Activated CD4-positive, alpha-beta T cell treated with anti-CD3 and anti-CD28 coated beads, Interleukin-2, amount 10 ng/mL, durations not matched to agents 7 days and 5 days (primary cell): ENCODE results near the gene SLC4A2. TPM values are rescaled to one million over a fixed set of nuclear protein-coding genes. Genes with fewer than 3 reads are reported as not detected.
A peak's percentile ranks its signal among the peaks of the same experiment; 100 is the strongest.

Experiments used
- CTCF ChIA-PET: fragments of 350-600 bp; sonication (Branson Sonifier 250); formaldehyde crosslinking; loops from one replicate; lab custom pipeline; 2021; ENCODE audit warnings: antibody characterized with exemption; lab: Charles Lee
- POLR2A ChIA-PET: fragments of 350-600 bp; sonication (Branson Sonifier 250); formaldehyde crosslinking; loops from one replicate; lab custom pipeline; 2021; ENCODE audit warnings: antibody characterized with exemption; lab: Charles Lee
- DNase-seq: peaks from one replicate; pipeline ENCODE4 v3.0.0-alpha.2; 2020
- H3K27ac Mint-ChIP-seq: one replicate; pipeline ENCODE4 v1.8.0; 2021; ENCODE audit warnings: mild to moderate bottlenecking, moderate library complexity, mixed read lengths
- H3K27me3 Mint-ChIP-seq: one replicate; pipeline ENCODE4 v1.8.0; 2021; ENCODE audit warnings: mixed read lengths
- H3K36me3 Mint-ChIP-seq: one replicate; pipeline ENCODE4 v1.8.0; 2021; ENCODE audit warnings: low read depth, mixed read lengths
- H3K4me1 Mint-ChIP-seq: one replicate; pipeline ENCODE4 v1.8.0; 2021; ENCODE audit warnings: mixed read lengths
- H3K4me3 Mint-ChIP-seq: one replicate; pipeline ENCODE4 v1.8.0; 2021; ENCODE audit warnings: mild to moderate bottlenecking, moderate library complexity, mixed read lengths
- H3K9me3 Mint-ChIP-seq: one replicate; pipeline ENCODE4 v1.8.0; 2021; ENCODE audit warnings: mixed read lengths
- total RNA-seq, 2 experiments: library from RNA; stranded (reverse); gene quantifications; one replicate each; pipeline ENCODE4 v1.2.3, GENCODE V29; 2021

SLC4A2 gene
- total RNA-seq, 2 experiments from 2014 or later: 106 to 114 TPM

GRCh38 chr7:151095828-151096475 lies 36.6 kb downstream of the SLC4A2 start:
- H3K4me1 Mint-ChIP-seq: no peaks in the 10 kb centered on the region
- no peak for DNase-seq
- no peaks in the 10 kb centered on the region for H3K36me3 Mint-ChIP-seq
- H3K27ac Mint-ChIP-seq: peak overlapping the region; percentile 22
- no peaks in the 10 kb centered on the region for H3K9me3 Mint-ChIP-seq
- no peak overlapping the region for H3K4me3 Mint-ChIP-seq
- ChIA-PET POLR2A (no interaction called here), CTCF (no interaction called here)
- H3K27me3 Mint-ChIP-seq: no peaks in the 10 kb centered on the region

GRCh38 chr7:151099486-151100211 lies 40.3 kb downstream of the SLC4A2 start:
- POLR2A ChIA-PET: no interaction called here
- no peak for DNase-seq
- H3K27ac Mint-ChIP-seq: no peak overlapping the region
- H3K4me1 Mint-ChIP-seq: no peaks in the 10 kb centered on the region
- no peak overlapping the region for H3K4me3 Mint-ChIP-seq
- no peaks in the 10 kb centered on the region for H3K27me3 Mint-ChIP-seq
- CTCF ChIA-PET: no interaction called here
- H3K9me3 Mint-ChIP-seq: no peaks in the 10 kb centered on the region
- no peaks in the 10 kb centered on the region for H3K36me3 Mint-ChIP-seq

GRCh38 chr7:151100921-151101320 lies 41.5 kb downstream of the SLC4A2 start:
- Mint-ChIP-seq H3K4me3 (no peak overlapping the region), H3K9me3 (no peaks in the 10 kb centered on the region), H3K27me3 (no peaks in the 10 kb centered on the region), H3K27ac (no peak overlapping the region), H3K36me3 (no peaks in the 10 kb centered on the region), H3K4me1 (no peaks in the 10 kb centered on the region)
- DNase-seq: no peak
- CTCF ChIA-PET: no interaction called here
- POLR2A ChIA-PET: no interaction called here

GRCh38 chr7:151101621-151102396 lies 42.4 kb downstream of the SLC4A2 start:
- Mint-ChIP-seq H3K4me3 (no peak overlapping the region), H3K4me1 (no peaks in the 10 kb centered on the region)

DNA sequence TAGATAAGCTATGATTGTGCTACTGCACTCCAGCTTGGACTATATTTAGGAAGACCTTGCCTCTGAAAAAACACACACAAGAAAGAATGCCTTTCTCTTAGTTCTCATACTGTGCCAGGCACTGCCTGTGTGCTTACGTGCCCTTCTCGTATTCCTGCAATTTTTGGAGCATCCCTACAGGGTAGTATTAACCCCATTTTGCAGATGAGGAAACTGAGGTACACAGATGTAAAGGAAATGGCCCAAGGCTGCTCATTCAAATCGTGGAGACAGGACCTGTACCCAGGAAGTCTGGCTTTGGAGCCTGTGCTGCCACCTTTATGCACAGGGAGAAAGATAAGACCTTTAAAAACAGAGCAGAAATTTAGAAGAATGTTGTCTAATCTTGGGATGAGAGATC lies 43.6 kb downstream of the SLC4A2 start:
- Mint-ChIP-seq H3K27ac (no peak overlapping the region), H3K4me3 (no peak overlapping the region), H3K36me3 (no peaks in the 10 kb centered on the region), H3K9me3 (no peaks in the 10 kb centered on the region), H3K4me1 (no peaks in the 10 kb centered on the region), H3K27me3 (no peaks in the 10 kb centered on the region)
- no peak for DNase-seq
- ChIA-PET CTCF (interaction anchor here (1.8 to 2.1 kb wide), 2 partner anchors 8 to 30 kb away, joined by 6 to 8 read pairs; no protein-coding TSS in a partner anchor), POLR2A (interaction anchor here (0.6 kb wide), 1 partner anchor 110 kb away, joined by 3 read pairs; no protein-coding TSS in a partner anchor)

More at GRCh38 chr7:151101621-151102396, 42.4 kb downstream of the SLC4A2 start:
- Mint-ChIP-seq H3K27ac (no peak overlapping the region), H3K27me3 (no peaks in the 10 kb centered on the region), H3K36me3 (no peaks in the 10 kb centered on the region), H3K9me3 (no peaks in the 10 kb centered on the region)
- CTCF ChIA-PET: interaction anchor here (0.9 to 2.1 kb wide), 3 partner anchors 10 to 108 kb away, joined by 4 to 8 read pairs (median 6); partner anchors contain the start of gene H2BK1
- POLR2A ChIA-PET: no interaction called here
- DNase-seq: no peak

DNA sequence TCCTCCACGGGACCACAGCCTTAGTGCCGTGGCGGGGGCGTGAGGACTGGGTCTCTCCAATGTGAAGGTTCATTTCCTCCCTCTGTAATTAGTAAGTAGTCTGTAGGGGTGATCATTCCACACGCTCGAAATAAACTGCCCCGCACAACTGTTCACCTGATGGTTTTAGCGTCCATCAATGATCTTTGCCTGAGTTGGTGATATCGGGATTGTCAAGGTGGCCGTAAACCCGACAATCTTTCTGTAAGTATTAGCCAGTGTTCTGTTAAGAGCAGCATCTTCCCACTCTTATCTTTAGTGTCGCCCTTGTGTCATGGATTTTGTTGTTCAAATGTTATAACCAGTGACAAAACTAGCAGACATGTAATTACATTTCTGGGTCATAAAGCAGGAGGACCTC lies 44.6 kb downstream of the SLC4A2 start:
- DNase-seq: no peak
- CTCF ChIA-PET: interaction anchor here (2.1 kb wide), 1 partner anchor 7 kb away, joined by 8 read pairs; no protein-coding TSS in a partner anchor
- Mint-ChIP-seq H3K36me3 (no peaks in the 10 kb centered on the region), H3K27ac (no peak overlapping the region), H3K9me3 (no peaks in the 10 kb centered on the region), H3K4me3 (no peak overlapping the region), H3K4me1 (no peaks in the 10 kb centered on the region), H3K27me3 (no peaks in the 10 kb centered on the region)
- POLR2A ChIA-PET: no interaction called here

DNA sequence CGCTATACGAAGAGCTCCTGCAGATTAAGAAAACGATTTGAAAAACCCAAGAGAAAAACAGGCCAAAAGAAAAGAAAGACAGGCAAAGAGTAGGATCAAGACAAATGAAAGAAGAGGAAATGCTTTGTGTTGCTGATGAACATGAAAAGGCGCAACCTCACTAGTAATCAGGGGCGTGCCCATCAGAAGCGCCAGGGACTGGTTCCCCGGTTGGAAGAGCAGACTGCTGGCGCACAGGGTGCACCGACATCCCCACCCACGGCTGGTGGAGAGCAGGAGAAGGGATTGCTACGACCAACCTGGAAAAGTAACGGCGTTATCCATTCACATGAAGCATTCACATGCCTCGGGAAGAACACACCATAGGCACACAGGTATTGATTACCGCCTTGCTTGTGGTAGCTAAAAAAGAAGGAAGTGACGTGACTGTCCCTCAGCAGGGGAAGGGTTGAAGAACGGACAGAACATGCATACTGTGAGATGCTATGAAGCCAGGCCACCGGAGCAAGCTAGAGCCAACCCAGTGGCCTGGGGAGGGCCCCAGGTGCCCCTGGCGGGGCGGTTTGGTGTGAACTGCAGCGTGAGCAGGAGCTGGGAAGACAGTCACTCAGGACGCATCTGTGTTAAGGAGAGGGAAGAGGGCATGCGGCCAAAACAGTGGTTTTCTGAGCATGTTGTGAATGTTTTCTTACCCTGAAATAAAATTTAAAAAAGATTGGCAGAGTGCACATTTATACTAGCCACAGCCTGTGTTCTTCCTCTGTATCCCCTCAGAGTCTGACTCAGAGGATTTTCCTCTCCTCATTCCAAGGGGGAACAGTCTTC lies 45.2 kb downstream of the SLC4A2 start:
- POLR2A ChIA-PET: no interaction called here

DNA sequence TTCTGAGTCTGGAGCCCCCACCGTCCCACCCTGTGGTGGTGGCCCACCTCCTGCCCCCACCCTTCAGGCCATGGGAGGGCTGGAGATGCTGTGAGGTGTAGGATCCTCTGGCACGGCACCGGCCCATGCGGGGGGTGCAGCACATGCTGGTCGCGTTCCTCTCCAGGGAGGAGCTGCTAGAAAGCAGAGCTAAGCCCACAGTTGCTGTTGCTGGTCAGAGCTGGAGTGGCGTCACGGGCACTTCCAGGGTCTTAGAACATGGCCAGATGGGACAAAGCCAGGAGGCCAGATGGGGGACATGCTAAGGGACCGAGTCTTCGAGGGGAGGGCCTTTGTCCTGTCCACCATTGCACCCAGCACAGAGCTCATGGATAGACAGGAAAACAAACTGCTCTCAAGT lies 48.5 kb downstream of the SLC4A2 start:
- no peak for DNase-seq
- Mint-ChIP-seq H3K36me3 (no peaks in the 10 kb centered on the region), H3K27me3 (no peaks in the 10 kb centered on the region), H3K4me1 (no peaks in the 10 kb centered on the region), H3K9me3 (no peaks in the 10 kb centered on the region), H3K4me3 (no peak overlapping the region), H3K27ac (no peak overlapping the region)
- POLR2A ChIA-PET: no interaction called here
- CTCF ChIA-PET: interaction anchor here (0.6 to 1.2 kb wide), 2 partner anchors 12 to 50 kb away, joined by 4 to 6 read pairs; no protein-coding TSS in a partner anchor

More for the DNA sequence above, 45.2 kb downstream of the SLC4A2 start:
- no peaks in the 10 kb centered on the region for H3K4me1 Mint-ChIP-seq
- H3K27ac Mint-ChIP-seq: no peak overlapping the region
- no peaks in the 10 kb centered on the region for H3K9me3 Mint-ChIP-seq
- no peak overlapping the region for H3K4me3 Mint-ChIP-seq
- DNase-seq: no peak
- H3K27me3 Mint-ChIP-seq: no peaks in the 10 kb centered on the region
- CTCF ChIA-PET: interaction anchor here (0.6 kb wide), 1 partner anchor 299 kb away, joined by 3 read pairs; no protein-coding TSS in a partner anchor
- H3K36me3 Mint-ChIP-seq: no peaks in the 10 kb centered on the region

DNA sequence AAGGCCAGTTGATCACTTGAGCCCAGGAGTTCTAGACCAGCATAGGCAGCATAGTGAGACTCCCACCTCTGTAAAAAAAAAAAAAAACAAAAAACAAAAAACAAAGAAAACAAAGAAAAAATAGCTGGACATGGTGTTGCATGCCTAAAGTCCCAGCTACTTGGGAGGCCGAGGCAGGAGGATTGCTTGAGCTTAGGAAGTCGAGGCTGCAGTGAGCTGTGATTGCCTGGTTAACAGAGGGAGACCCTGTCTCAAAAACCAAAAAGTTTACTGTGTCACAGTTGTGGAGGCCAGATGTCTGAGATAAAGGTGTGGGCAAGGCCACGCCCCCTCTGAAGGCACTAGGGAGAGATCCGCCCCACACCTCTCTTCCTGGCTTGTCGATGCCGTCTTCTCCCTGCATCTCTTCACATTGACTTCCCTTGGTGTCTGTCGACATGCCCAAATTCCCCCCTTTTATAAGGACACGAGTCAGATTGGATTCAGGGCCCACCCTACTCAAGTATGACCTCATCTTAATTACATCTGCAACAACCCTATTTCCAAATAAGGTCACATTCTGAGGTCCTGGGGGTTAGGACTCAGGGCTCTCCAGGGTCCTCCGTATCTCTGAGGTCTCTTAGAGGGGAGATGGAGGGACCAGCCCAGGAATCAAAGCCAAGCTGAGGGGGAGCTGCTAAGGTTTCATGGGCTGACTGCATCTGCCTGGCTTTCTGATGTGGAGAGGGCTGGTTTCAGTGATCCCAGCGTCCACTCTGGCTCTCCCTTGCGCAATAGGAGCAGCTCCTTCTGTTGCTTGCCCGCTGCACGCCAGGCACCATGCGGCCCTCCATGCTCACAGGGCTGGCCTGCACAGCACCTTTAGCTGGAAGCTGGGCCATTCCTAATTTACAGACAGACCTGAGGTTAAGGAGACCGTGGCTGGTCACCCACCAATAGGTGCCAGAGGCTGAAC lies 50.0 kb downstream of the SLC4A2 start:
- POLR2A ChIA-PET: no interaction called here
- Mint-ChIP-seq H3K4me3 (no peak overlapping the region), H3K9me3 (no peaks in the 10 kb centered on the region)

GRCh38 chr7:151110236-151110940 lies 51.0 kb downstream of the SLC4A2 start:
- ChIA-PET CTCF (interaction anchor here (0.6 to 2.2 kb wide), 17 partner anchors 8 to 330 kb away, joined by 3 to 10 read pairs (median 3); partner anchors contain the start of gene ABCB8), POLR2A (no interaction called here)
- H3K36me3 Mint-ChIP-seq: no peaks in the 10 kb centered on the region
- no peak overlapping the region for H3K27ac Mint-ChIP-seq
- no peaks in the 10 kb centered on the region for H3K27me3 Mint-ChIP-seq
- no peaks in the 10 kb centered on the region for H3K4me1 Mint-ChIP-seq
- H3K4me3 Mint-ChIP-seq: no peak overlapping the region
- no peaks in the 10 kb centered on the region for H3K9me3 Mint-ChIP-seq
- no peak for DNase-seq

More for the DNA sequence above, 50.0 kb downstream of the SLC4A2 start:
- Mint-ChIP-seq H3K4me1 (no peaks in the 10 kb centered on the region), H3K27me3 (no peaks in the 10 kb centered on the region), H3K27ac (peak overlapping the region; percentile 13), H3K36me3 (no peaks in the 10 kb centered on the region)
- CTCF ChIA-PET: interaction anchor here (0.6 to 1.8 kb wide), 4 partner anchors 15 to 1046 kb away, joined by 3 to 8 read pairs (median 6); no protein-coding TSS in a partner anchor
- DNase-seq: no peak
